ENCODE measurements around the gene ZNF511.

- TF ChIP-seq CTCF (IDR thresholded peaks at IDR 0.05), result no peak
- no peak for TF ChIP-seq EZH2 (IDR thresholded peaks at IDR 0.05; ENCODE audit: borderline replicate concordance, insufficient read depth, low read depth, low read length, poor library complexity, severe bottlenecking)
Observed at GRCh38 chr10:133310399-133310755, 1.7 kb downstream of the ZNF511 start.
